WTC11 (cell line): ENCODE data around the gene KRTAP4-16.

ENCODE experiments used
- MAX ChIP-seq: sonication (generic); formaldehyde crosslinking; IDR thresholded peaks from 2 replicates; pipeline ENCODE4 v1.8.0; 2022; ENCODE audit warnings: mild to moderate bottlenecking, missing genetic modification reagents
- SP1 ChIP-seq: sonication (generic); formaldehyde crosslinking; conservative IDR thresholded peaks from 2 replicates; pipeline ENCODE4 v1.8.1; 2022; ENCODE audit warnings: missing genetic modification reagents
- ZNF263 ChIP-seq: sonication (generic); formaldehyde crosslinking; IDR thresholded peaks from 2 replicates; pipeline ENCODE4 v1.8.1; 2022; ENCODE audit warnings: low read depth, mild to moderate bottlenecking, moderate library complexity, missing genetic modification reagents
- ZNF317 ChIP-seq: sonication (generic); formaldehyde crosslinking; IDR thresholded peaks from 2 replicates; pipeline ENCODE4 v1.8.1; 2023; ENCODE audit warnings: low read depth, mild to moderate bottlenecking, moderate library complexity, missing genetic modification reagents, borderline replicate concordance
- TF ChIP-seq, protein P1 (sequence below): fragments of 200-600 bp; IDR thresholded peaks from 2 replicates; pipeline ENCODE4 v1.8.0; 2022; ENCODE audit warnings: antibody characterized with exemption

GRCh38 chr17:41121742-41122141 is 19.7 kb upstream of the KRTAP4-16 start:
- TF ChIP-seq MAX (CRISPR knock-in tag), result no peak
- TF ChIP-seq, protein P1, sequence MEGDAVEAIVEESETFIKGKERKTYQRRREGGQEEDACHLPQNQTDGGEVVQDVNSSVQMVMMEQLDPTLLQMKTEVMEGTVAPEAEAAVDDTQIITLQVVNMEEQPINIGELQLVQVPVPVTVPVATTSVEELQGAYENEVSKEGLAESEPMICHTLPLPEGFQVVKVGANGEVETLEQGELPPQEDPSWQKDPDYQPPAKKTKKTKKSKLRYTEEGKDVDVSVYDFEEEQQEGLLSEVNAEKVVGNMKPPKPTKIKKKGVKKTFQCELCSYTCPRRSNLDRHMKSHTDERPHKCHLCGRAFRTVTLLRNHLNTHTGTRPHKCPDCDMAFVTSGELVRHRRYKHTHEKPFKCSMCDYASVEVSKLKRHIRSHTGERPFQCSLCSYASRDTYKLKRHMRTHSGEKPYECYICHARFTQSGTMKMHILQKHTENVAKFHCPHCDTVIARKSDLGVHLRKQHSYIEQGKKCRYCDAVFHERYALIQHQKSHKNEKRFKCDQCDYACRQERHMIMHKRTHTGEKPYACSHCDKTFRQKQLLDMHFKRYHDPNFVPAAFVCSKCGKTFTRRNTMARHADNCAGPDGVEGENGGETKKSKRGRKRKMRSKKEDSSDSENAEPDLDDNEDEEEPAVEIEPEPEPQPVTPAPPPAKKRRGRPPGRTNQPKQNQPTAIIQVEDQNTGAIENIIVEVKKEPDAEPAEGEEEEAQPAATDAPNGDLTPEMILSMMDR, result no peak
- no peak for TF ChIP-seq SP1 (CRISPR knock-in tag)
- no peak for TF ChIP-seq ZNF317 (CRISPR knock-in tag)
- TF ChIP-seq ZNF263 (CRISPR knock-in tag), result no peak
